ENCODE measurements around the gene CAB39.
"Not testable (repeated sequence)": the region's sequence is repeated elsewhere in the genome, so short reads cannot be mapped to it uniquely, and the experiment has no call there.

CAB39 gene

GRCh38 chr2:230715201-230715600 is 2.6 kb downstream of the CAB39 start:
- no peak for FAIRE-seq

GRCh38 chr2:230716588-230716987 is 3.9 kb downstream of the CAB39 start:
- no peak for FAIRE-seq

- FAIRE-seq: no peak
Measured at GRCh38 chr2:230717600-230717999, 5.0 kb downstream of the CAB39 start.

GRCh38 chr2:230719340-230719739 is 6.7 kb downstream of the CAB39 start:
- no peak for FAIRE-seq

- no peak for FAIRE-seq
Measured at GRCh38 chr2:230721712-230722111, 9.1 kb downstream of the CAB39 start.

- FAIRE-seq: no peak
Measured at GRCh38 chr2:230722207-230722885, 9.7 kb downstream of the CAB39 start.

GRCh38 chr2:230723363-230723762 is 10.7 kb downstream of the CAB39 start:
- no peak for FAIRE-seq

GRCh38 chr2:230724957-230725356 is 12.3 kb downstream of the CAB39 start:
- not testable (repeated sequence) for FAIRE-seq

- no peak for FAIRE-seq
Measured at GRCh38 chr2:230731512-230731911, 18.9 kb downstream of the CAB39 start.

- FAIRE-seq: no peak
Measured at GRCh38 chr2:230732914-230733401, 20.3 kb downstream of the CAB39 start.

- FAIRE-seq: no peak
Measured at GRCh38 chr2:230734247-230735175, 21.9 kb downstream of the CAB39 start.

- FAIRE-seq: no peak
Measured at GRCh38 chr2:230735884-230736283, 23.2 kb downstream of the CAB39 start.

- no peak for FAIRE-seq
Measured at GRCh38 chr2:230737300-230737699, 24.7 kb downstream of the CAB39 start.

GRCh38 chr2:230737791-230738226 is 25.2 kb downstream of the CAB39 start:
- FAIRE-seq: no peak

GRCh38 chr2:230738391-230738811 is 25.8 kb downstream of the CAB39 start:
- no peak for FAIRE-seq

GRCh38 chr2:230738924-230739323 is 26.3 kb downstream of the CAB39 start:
- FAIRE-seq: no peak

- no peak for FAIRE-seq
Measured at GRCh38 chr2:230739961-230740360, 27.3 kb downstream of the CAB39 start.

- FAIRE-seq: no peak
Measured at GRCh38 chr2:230742781-230743180, 30.1 kb downstream of the CAB39 start.

- no peak for FAIRE-seq
Measured at GRCh38 chr2:230746213-230746612, 33.6 kb downstream of the CAB39 start.

- FAIRE-seq: no peak
Measured at GRCh38 chr2:230748087-230748486, 35.4 kb downstream of the CAB39 start.

GRCh38 chr2:230749111-230749510 is 36.5 kb downstream of the CAB39 start:
- FAIRE-seq: no peak

- no peak for FAIRE-seq
Measured at GRCh38 chr2:230751062-230751461, 38.4 kb downstream of the CAB39 start.

GRCh38 chr2:230754200-230754599 is 41.6 kb downstream of the CAB39 start:
- no peak for FAIRE-seq

- FAIRE-seq: no peak
Measured at GRCh38 chr2:230757476-230757875, 44.8 kb downstream of the CAB39 start.

Data from TTC549 (cell line).